ENCODE data around the gene SNRNP70.

SNRNP70 gene

DNA sequence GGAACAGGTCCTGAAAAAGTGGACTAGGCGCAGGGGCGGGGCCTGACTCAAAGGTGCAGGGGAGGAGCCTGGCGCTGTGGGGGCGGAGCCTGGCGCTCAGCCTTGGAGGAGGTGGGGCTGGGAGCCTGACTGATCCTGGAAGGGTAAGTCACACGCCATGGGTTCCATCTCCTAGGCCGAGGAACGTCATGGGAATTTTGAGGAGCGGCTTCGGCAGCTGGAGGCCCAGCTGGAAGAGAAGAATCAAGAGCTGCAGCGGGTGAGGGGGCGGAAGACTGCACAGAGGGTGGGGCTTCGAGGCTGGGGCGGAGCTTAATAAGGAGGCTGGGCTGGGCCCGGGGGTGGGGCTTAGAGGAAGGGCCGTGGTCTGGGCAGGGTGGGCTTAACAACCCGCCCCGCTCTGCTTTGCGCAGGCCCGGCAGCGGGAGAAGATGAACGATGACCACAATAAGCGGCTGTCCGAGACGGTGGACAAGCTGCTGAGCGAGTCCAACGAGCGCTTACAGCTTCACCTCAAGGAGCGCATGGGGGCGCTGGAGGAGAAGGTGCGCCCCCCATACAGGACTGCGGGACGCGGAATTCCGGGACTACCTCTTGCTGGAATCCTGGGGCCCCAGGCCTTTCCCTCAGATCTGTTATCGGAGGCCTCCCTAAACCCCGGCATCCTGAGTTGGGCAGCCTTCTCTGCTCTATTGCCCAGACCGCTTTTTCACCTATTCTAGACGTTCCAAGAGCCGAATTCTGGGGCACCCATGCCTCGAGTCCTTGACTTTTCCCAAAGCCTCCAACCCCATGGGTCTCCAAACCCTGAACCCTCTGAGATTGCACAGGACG, 48.6 kb downstream of the SNRNP70 start:
- Histone ChIP-seq H3K4me1 (ENCODE audit: control extremely low read depth in 1 of 4, control insufficient read depth in 4 of 4, insufficient read depth in 4 of 4, low read length in 3 of 4) (peaks cover 0 to 19% (median 8%) of the 10 kb centered on the region in 4 experiments), H3K4me3 (ENCODE audit: control insufficient read depth in 1 of 7, extremely low read depth in 1 of 7, insufficient read depth in 4 of 7, low read depth in 2 of 7, low read length in 6 of 7) (peak overlapping the region in 5 of 7 experiments; percentile 30 to 83 (median 61)), H3K27me3 (replicated peaks in 2 of 5; ENCODE audit: control insufficient read depth in 4 of 5, insufficient read depth in 5 of 5, low read length in 4 of 5) (peaks cover 0 to 5% (median 0%) of the 10 kb centered on the region in 5 experiments), H3K36me3 (ENCODE audit: control insufficient read depth in 4 of 4, insufficient read depth in 4 of 4, low read length in 3 of 4) (no peaks in the 10 kb centered on the region), H3K27ac (ENCODE audit: insufficient read depth in 1 of 2, low read depth in 1 of 2, low read length in 2 of 2, poor library complexity in 1 of 2, severe bottlenecking in 2 of 2) (no peak overlapping the region), H3K9me3 (ENCODE audit: control extremely low read depth in 1 of 5, control insufficient read depth in 4 of 5, insufficient read depth in 2 of 5, low read depth in 1 of 5, low read length in 4 of 5) (peaks cover 0 to 2% (median 0%) of the 10 kb centered on the region in 5 experiments)
- POLR2A ChIA-PET: interaction anchor here (0.5 kb wide), 1 partner anchor 62 kb away, joined by 3 read pairs; the partner anchor contains the start of gene KCNA7
- CTCF ChIA-PET: interaction anchor here (0.8 to 3.3 kb wide), 8 partner anchors 11 to 88 kb away, joined by 3 to 15 read pairs (median 4); partner anchors contain the start of gene LIN7B
- WGBS (ENCODE audit: insufficient coverage): 35% methylated on average over 41 of the region's 42 CpGs
- peak; percentile 62 to 70 (median 63) for DNase-seq

DNA sequence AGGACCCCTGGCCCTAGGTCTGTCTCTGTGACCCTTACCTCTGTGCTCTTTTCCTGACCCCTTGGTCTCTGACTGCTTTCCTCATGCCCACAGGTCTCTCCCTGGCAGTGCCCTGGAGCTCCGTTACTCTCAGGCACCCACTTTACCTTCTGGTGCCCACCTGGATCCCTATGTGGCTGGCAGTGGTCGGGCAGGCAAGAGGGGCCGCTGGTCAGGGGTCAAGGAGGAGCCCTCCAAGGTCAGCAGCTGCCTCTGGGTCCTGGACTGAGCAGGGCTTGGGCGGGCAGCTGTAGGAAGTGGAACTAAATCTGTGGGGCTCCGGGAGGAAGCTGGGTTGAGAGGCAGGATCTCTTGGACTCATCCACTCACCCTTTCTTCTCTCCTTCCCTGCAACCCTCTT, 50.4 kb downstream of the SNRNP70 start:
- Histone ChIP-seq H3K9me3 (ENCODE audit: control extremely low read depth in 1 of 5, control insufficient read depth in 4 of 5, insufficient read depth in 2 of 5, low read depth in 1 of 5, low read length in 4 of 5) (no peaks in the 10 kb centered on the region), H3K36me3 (ENCODE audit: control insufficient read depth in 4 of 4, insufficient read depth in 4 of 4, low read length in 3 of 4) (no peaks in the 10 kb centered on the region), H3K4me1 (ENCODE audit: control extremely low read depth in 1 of 4, control insufficient read depth in 4 of 4, insufficient read depth in 4 of 4, low read length in 3 of 4) (peaks cover 0 to 18% (median 8%) of the 10 kb centered on the region in 4 experiments), H3K27ac (ENCODE audit: insufficient read depth in 1 of 2, low read depth in 1 of 2, low read length in 2 of 2, poor library complexity in 1 of 2, severe bottlenecking in 2 of 2) (no peak overlapping the region), H3K4me3 (ENCODE audit: control insufficient read depth in 1 of 7, extremely low read depth in 1 of 7, insufficient read depth in 4 of 7, low read depth in 2 of 7, low read length in 6 of 7) (no peak overlapping the region), H3K27me3 (replicated peaks in 2 of 5; ENCODE audit: control insufficient read depth in 4 of 5, insufficient read depth in 5 of 5, low read length in 4 of 5) (peaks cover 0 to 2% (median 0%) of the 10 kb centered on the region in 5 experiments)
- 100% methylated on average over 2 of the region's 5 CpGs for WGBS (ENCODE audit: insufficient coverage)
- ChIA-PET POLR2A (no interaction called here), CTCF (interaction anchor here (1.2 to 3.2 kb wide), 4 partner anchors 10 to 38 kb away, joined by 3 to 15 read pairs (median 6); no protein-coding TSS in a partner anchor)
- DNase-seq: no peak

DNA sequence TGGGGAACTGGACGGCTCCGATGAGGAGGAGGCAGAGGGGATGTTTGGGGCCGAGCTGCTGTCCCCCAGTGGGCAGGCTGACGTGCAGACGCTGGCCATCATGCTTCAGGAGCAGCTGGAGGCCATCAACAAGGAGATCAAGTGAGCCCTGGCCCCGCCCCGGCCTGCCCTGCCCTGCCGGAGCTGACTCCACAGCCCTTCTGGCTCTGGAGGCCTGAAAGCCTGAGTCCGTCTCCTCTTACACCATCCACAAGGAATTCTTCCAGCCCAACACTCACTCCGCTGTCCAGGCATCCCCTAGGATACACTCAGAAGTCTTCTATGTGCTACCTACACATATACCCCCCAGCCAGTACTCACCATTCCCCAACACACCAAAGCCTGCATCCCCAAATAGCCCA, 51.5 kb downstream of the SNRNP70 start:
- Histone ChIP-seq H3K27ac (ENCODE audit: insufficient read depth in 1 of 2, low read depth in 1 of 2, low read length in 2 of 2, poor library complexity in 1 of 2, severe bottlenecking in 2 of 2) (no peak overlapping the region), H3K27me3 (replicated peaks in 2 of 5; ENCODE audit: control insufficient read depth in 4 of 5, insufficient read depth in 5 of 5, low read length in 4 of 5) (peaks cover 0 to 2% (median 0%) of the 10 kb centered on the region in 5 experiments), H3K4me1 (ENCODE audit: control extremely low read depth in 1 of 4, control insufficient read depth in 4 of 4, insufficient read depth in 4 of 4, low read length in 3 of 4) (peaks cover 0 to 18% (median 8%) of the 10 kb centered on the region in 4 experiments), H3K36me3 (ENCODE audit: control insufficient read depth in 4 of 4, insufficient read depth in 4 of 4, low read length in 3 of 4) (no peaks in the 10 kb centered on the region), H3K9me3 (ENCODE audit: control extremely low read depth in 1 of 5, control insufficient read depth in 4 of 5, insufficient read depth in 2 of 5, low read depth in 1 of 5, low read length in 4 of 5) (no peaks in the 10 kb centered on the region), H3K4me3 (ENCODE audit: control insufficient read depth in 1 of 7, extremely low read depth in 1 of 7, insufficient read depth in 4 of 7, low read depth in 2 of 7, low read length in 6 of 7) (no peak overlapping the region)
- ChIA-PET POLR2A (no interaction called here), CTCF (interaction anchor here (1.2 to 3.2 kb wide), 3 partner anchors 9 to 39 kb away, joined by 3 to 15 read pairs (median 4); no protein-coding TSS in a partner anchor)
- 100% methylated on average over 8 of the region's 10 CpGs for WGBS (ENCODE audit: insufficient coverage)
- no peak for DNase-seq

DNA sequence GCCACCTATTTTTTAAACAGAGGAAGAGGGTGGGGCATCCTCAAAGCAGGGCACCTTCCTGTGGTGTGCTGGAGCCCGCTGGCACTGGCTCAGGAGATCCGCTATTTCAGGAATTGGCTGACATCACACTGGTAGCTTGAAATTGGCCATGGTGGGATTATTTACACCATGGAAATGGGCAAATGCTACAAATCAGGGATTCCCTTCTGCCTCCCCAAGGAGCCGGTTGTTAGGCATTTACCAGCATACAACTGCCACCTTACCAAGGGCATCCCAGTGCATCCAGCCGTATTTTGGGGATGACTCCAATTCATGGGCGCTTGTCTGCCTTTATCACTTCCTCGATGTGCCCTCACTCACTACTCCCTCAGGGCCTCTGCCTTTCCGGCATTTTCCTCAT, 55.7 kb downstream of the SNRNP70 start:
- Histone ChIP-seq H3K9me3 (ENCODE audit: control extremely low read depth in 1 of 5, control insufficient read depth in 4 of 5, insufficient read depth in 2 of 5, low read depth in 1 of 5, low read length in 4 of 5) (no peaks in the 10 kb centered on the region), H3K4me1 (ENCODE audit: control extremely low read depth in 1 of 4, control insufficient read depth in 4 of 4, insufficient read depth in 4 of 4, low read length in 3 of 4) (peaks cover 0 to 15% (median 11%) of the 10 kb centered on the region in 4 experiments), H3K36me3 (ENCODE audit: control insufficient read depth in 4 of 4, insufficient read depth in 4 of 4, low read length in 3 of 4) (no peaks in the 10 kb centered on the region), H3K4me3 (ENCODE audit: control insufficient read depth in 1 of 7, extremely low read depth in 1 of 7, insufficient read depth in 4 of 7, low read depth in 2 of 7, low read length in 6 of 7) (no peak overlapping the region), H3K27me3 (replicated peaks in 2 of 5; ENCODE audit: control insufficient read depth in 4 of 5, insufficient read depth in 5 of 5, low read length in 4 of 5) (peaks cover 0 to 2% (median 0%) of the 10 kb centered on the region in 5 experiments), H3K27ac (ENCODE audit: insufficient read depth in 1 of 2, low read depth in 1 of 2, low read length in 2 of 2, poor library complexity in 1 of 2, severe bottlenecking in 2 of 2) (no peak overlapping the region)
- ChIA-PET CTCF (interaction anchor here (1.5 to 2.3 kb wide), 2 partner anchors 35 to 43 kb away, joined by 5 to 7 read pairs; no protein-coding TSS in a partner anchor), POLR2A (no interaction called here)
- 87% methylated on average over 7 of the region's 7 CpGs for WGBS (ENCODE audit: insufficient coverage)
- DNase-seq: no peak

DNA sequence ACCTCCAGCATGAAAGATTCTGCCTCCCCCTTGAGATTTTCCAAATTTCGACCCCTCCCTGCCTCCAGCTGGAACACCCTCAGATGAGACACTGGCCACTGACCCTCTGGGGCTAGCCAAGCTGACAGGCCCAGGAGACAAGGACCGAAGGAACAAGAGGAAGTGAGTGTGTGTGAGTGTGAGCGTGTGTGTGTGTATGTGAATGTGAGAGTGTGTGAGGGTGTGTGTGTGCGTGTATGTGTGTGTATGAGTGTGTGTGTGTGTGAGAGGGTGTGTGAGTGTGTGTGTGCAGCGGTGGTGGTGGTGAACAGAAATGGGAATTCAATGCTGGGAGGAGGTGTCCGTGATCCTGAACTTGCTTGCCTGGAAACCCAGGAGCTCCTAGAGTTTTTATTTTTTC, 56.1 kb downstream of the SNRNP70 start:
- H3K36me3 ChIP-seq (ENCODE audit: control insufficient read depth in 4 of 4, insufficient read depth in 4 of 4, low read length in 3 of 4): no peaks in the 10 kb centered on the region
- peaks cover 0 to 19% (median 14%) of the 10 kb centered on the region in 4 experiments for H3K4me1 ChIP-seq (ENCODE audit: control extremely low read depth in 1 of 4, control insufficient read depth in 4 of 4, insufficient read depth in 4 of 4, low read length in 3 of 4)
- no peaks in the 10 kb centered on the region for H3K9me3 ChIP-seq (ENCODE audit: control extremely low read depth in 1 of 5, control insufficient read depth in 4 of 5, insufficient read depth in 2 of 5, low read depth in 1 of 5, low read length in 4 of 5)
- H3K27ac ChIP-seq (ENCODE audit: insufficient read depth in 1 of 2, low read depth in 1 of 2, low read length in 2 of 2, poor library complexity in 1 of 2, severe bottlenecking in 2 of 2): no peak overlapping the region
- WGBS (ENCODE audit: insufficient coverage): 74% methylated on average over 4 of the region's 6 CpGs
- no peak for DNase-seq
- POLR2A ChIA-PET: no interaction called here
- peaks cover 0 to 2% (median 0%) of the 10 kb centered on the region in 5 experiments for H3K27me3 ChIP-seq (replicated peaks in 2 of 5; ENCODE audit: control insufficient read depth in 4 of 5, insufficient read depth in 5 of 5, low read length in 4 of 5)
- H3K4me3 ChIP-seq (ENCODE audit: control insufficient read depth in 1 of 7, extremely low read depth in 1 of 7, insufficient read depth in 4 of 7, low read depth in 2 of 7, low read length in 6 of 7): no peak overlapping the region
- CTCF ChIA-PET: interaction anchor here (0.7 to 1.5 kb wide), 2 partner anchors 27 to 43 kb away, joined by 3 to 5 read pairs; no protein-coding TSS in a partner anchor

DNA sequence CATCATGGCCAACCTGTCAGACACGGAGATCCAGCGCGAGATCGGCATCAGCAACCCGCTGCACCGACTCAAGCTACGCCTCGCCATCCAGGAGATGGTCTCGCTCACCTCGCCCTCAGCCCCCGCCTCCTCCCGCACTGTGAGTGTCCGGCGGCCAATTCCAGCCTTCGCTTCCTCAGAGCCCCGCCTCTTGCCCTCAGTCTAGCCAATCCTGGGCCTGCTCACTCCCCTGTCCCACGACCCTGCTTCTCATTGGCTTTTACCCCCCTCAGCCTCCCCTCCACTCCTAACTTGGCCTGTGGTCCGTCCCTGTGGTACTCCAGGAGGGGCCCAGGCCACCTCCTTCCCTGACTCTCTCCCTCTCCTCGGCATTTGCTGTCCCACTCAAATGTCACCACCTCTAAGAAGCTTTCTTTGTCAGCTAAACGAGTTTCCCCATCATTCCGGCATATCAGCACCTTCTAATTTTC, 57.6 kb downstream of the SNRNP70 start:
- POLR2A ChIA-PET: interaction anchor here (1.0 to 1.5 kb wide), 2 partner anchors 15 to 29 kb away, joined by 3 to 4 read pairs; partner anchors contain the start of gene LIN7B

More for the DNA sequence above, 57.6 kb downstream of the SNRNP70 start:
- CTCF ChIA-PET: interaction anchor here (0.7 kb wide), 1 partner anchor 15 kb away, joined by 4 read pairs; no protein-coding TSS in a partner anchor
- Histone ChIP-seq H3K36me3 (ENCODE audit: control insufficient read depth in 4 of 4, insufficient read depth in 4 of 4, low read length in 3 of 4) (no peaks in the 10 kb centered on the region), H3K27me3 (replicated peaks in 2 of 5; ENCODE audit: control insufficient read depth in 4 of 5, insufficient read depth in 5 of 5, low read length in 4 of 5) (peaks cover 0 to 5% (median 0%) of the 10 kb centered on the region in 5 experiments), H3K27ac (ENCODE audit: insufficient read depth in 1 of 2, low read depth in 1 of 2, low read length in 2 of 2, poor library complexity in 1 of 2, severe bottlenecking in 2 of 2) (no peak overlapping the region), H3K9me3 (ENCODE audit: control extremely low read depth in 1 of 5, control insufficient read depth in 4 of 5, insufficient read depth in 2 of 5, low read depth in 1 of 5, low read length in 4 of 5) (no peaks in the 10 kb centered on the region), H3K4me3 (ENCODE audit: control insufficient read depth in 1 of 7, extremely low read depth in 1 of 7, insufficient read depth in 4 of 7, low read depth in 2 of 7, low read length in 6 of 7) (peak overlapping the region; percentile 23 to 84 (median 60)), H3K4me1 (ENCODE audit: control extremely low read depth in 1 of 4, control insufficient read depth in 4 of 4, insufficient read depth in 4 of 4, low read length in 3 of 4) (peaks cover 0 to 19% (median 14%) of the 10 kb centered on the region in 4 experiments)
- WGBS (ENCODE audit: insufficient coverage): 4% methylated on average over 21 of the region's 21 CpGs
- peak; percentile 84 to 88 (median 88) for DNase-seq

Measured in common myeloid progenitor, CD34-positive (primary cell).